ENCODE data around the gene DOLPP1.

Gene DOLPP1

DNA sequence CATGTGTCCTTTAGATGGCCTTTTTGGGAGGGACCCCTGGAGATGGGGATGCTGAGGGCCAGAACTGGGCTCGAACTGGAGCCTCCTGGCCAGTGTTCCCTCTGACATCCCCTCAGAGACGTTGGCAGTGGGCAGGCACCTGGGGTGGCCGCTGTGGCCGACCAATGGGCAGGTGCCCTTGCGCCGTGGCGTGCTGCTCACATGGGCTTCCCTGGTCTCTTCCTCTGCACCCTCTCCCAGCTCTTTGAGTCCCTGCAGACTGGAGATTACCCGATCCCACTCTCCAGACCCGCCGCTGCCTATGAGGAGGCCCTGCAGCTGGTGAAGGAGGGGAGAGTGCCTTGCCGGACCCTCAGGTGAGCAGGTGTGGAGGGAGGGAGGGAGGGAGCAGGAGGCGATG lies 19.9 kb upstream of the DOLPP1 start:
- in situ Hi-C loops (cut with HindIII; ENCODE audit: low sequenced_read_pairs): no loop called here

GRCh38 chr9:129063061-129063460 lies 17.9 kb upstream of the DOLPP1 start:
- in situ Hi-C loops (cut with HindIII; ENCODE audit: low sequenced_read_pairs): no loop called here

DNA sequence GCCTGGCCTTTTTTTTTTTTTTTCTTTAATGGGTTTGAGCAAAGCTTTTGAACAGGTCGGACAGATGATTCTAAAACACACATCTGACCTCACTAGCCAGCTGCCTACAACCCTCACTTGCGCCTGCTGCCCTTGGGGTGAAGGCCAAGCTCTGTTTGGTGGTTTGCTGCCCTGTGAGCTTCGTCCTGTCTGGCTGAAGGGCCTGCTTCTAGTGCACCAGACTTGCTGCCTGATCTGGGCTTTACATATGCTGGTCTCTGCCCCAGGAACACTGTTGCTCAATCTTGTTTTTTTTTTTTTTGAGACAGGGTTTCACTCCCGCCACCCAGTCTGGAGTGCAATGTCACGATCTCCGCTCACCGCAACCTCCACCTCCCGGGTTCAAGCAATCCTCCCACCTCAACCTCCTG lies 16.4 kb upstream of the DOLPP1 start:
- in situ Hi-C loops (cut with HindIII; ENCODE audit: low sequenced_read_pairs): no loop called here

- in situ Hi-C loops (cut with HindIII; ENCODE audit: low sequenced_read_pairs): no loop called here
Observed at GRCh38 chr9:129068110-129068509, 12.8 kb upstream of the DOLPP1 start.

GRCh38 chr9:129068990-129069861 lies 11.7 kb upstream of the DOLPP1 start:
- in situ Hi-C loops (cut with HindIII; ENCODE audit: low sequenced_read_pairs): no loop called here

- in situ Hi-C loops (cut with HindIII; ENCODE audit: low sequenced_read_pairs): no loop called here
Observed at GRCh38 chr9:129069862-129070641, 10.9 kb upstream of the DOLPP1 start.

DNA sequence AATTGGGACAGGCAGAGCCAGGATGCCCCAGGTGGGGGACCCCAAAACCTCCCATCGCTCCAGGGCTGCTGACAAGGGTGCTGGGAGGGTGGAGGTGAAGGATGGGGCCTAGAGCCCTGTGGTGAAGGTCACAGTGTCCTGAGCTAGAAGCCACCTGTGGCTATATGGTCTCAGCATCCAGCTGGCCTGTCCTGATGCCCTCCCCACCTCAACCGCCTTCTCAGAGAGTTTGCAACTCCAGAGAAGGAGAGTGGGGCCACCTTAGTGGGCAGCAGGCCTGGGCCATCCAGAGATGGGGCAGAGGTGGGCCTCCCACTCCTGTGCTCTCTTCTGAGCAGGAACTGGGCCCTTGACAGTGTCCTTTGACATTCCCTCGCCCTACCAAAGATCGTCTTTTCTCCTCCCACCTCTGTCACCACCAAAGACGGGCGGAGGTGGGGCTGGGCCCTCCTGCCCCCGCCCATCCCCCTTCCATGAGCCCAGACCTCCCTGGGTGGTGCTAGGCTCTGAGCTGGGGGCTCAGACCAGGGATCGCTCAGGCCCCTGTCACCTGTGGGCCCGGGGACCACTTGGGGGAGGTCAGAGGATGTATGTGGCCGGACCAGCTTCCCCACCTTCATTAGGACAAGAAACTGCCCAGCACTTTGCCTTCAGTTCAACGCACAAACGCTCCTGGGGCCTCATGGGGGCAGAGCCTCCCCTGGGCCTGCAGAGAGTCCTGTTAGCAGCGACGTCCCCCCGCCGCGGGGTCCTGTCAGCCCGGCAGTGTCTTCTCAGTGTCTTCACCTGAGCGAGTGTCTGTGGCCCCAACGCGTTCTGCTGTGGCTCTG lies 10.0 kb upstream of the DOLPP1 start:
- in situ Hi-C loops (cut with HindIII; ENCODE audit: low sequenced_read_pairs): no loop called here

GRCh38 chr9:129071526-129072126 lies 9.3 kb upstream of the DOLPP1 start:
- in situ Hi-C loops (cut with HindIII; ENCODE audit: low sequenced_read_pairs): no loop called here

DNA sequence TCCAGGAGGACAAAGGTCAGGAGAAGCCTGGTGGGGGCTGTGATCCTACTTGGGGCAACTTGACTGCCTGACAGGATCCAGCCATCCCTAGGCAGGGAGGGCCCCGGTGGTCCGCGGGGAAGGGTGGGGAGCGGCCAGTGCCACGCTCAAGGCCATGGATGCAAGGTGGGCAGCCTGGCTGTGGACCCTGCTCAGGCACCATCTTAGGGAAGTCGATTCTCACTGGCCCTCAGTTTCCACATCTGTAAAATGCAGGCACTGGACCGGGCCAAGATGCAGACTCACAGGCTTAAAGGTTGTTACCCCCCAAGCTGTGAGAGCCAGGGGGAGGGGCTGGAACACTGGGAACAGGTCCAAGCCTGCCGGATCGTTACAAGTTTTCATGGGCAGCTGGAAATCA lies 8.7 kb upstream of the DOLPP1 start:
- in situ Hi-C loops (cut with HindIII; ENCODE audit: low sequenced_read_pairs): no loop called here

DNA sequence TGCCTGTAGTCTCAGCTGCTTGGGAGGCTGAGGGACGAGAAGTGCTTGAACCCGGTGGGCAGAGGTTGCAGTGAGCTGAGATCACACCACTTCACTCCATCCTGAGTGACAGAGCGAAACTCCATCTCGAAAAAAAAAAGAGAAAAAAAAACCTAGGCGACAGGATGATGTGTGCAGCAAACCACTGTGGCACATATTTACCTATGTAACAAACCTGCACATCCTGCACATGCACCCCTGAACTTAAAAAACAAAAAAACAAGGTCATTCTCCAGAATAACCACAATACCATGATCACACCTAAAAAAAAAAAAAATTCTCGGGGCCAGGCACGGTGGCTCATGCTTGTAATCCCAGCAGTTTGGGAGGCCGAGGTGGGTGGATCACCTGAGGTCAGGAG lies 7.5 kb upstream of the DOLPP1 start:
- in situ Hi-C loops (cut with HindIII; ENCODE audit: low sequenced_read_pairs): no loop called here

DNA sequence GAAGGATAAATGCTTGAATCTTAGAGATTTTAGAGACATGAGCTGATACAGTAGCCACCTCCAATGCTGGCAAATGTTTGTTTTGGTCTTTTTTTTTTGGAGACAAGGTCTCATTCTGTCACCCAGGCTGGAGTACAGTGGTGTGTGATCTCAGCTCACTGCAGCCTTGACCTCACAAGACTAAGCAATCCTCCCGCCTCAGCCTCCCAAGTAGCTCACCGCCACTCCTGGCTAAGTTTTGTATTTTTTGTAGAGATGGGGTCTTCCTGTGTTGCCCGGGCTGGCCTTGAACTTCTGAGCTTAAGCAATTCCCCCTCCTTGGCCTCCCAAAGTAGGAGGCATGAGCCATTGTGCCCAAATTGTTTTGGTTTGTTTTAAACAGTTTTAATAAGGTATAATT lies 6.8 kb upstream of the DOLPP1 start:
- in situ Hi-C loops (cut with HindIII; ENCODE audit: low sequenced_read_pairs): no loop called here

- in situ Hi-C loops (cut with HindIII; ENCODE audit: low sequenced_read_pairs): no loop called here
Observed at GRCh38 chr9:129075996-129076639, 4.8 kb upstream of the DOLPP1 start.

GRCh38 chr9:129076640-129077037 lies 4.3 kb upstream of the DOLPP1 start:
- in situ Hi-C loops (cut with HindIII; ENCODE audit: low sequenced_read_pairs): no loop called here

- in situ Hi-C loops (cut with HindIII; ENCODE audit: low sequenced_read_pairs): no loop called here
Observed at GRCh38 chr9:129077236-129077635, 3.7 kb upstream of the DOLPP1 start.

GRCh38 chr9:129078691-129079503 lies 2.0 kb upstream of the DOLPP1 start:
- in situ Hi-C loops (cut with HindIII; ENCODE audit: low sequenced_read_pairs): no loop called here

GRCh38 chr9:129079829-129080228 lies 1.1 kb upstream of the DOLPP1 start:
- in situ Hi-C loops (cut with HindIII; ENCODE audit: low sequenced_read_pairs): loop anchor here (5.0 to 10.0 kb wide), 3 partner anchors 43 to 495 kb away; partner anchors contain the start of gene MIGA2

GRCh38 chr9:129080298-129080600 lies 662 bp upstream of the DOLPP1 start:
- in situ Hi-C loops (cut with HindIII; ENCODE audit: low sequenced_read_pairs): loop anchor here (5.0 to 10.0 kb wide), 3 partner anchors 43 to 495 kb away; partner anchors contain the start of gene MIGA2

- in situ Hi-C loops (cut with HindIII; ENCODE audit: low sequenced_read_pairs): loop anchor here (5.0 to 10.0 kb wide), 3 partner anchors 44 to 497 kb away; partner anchors contain the start of gene MIGA2
Observed at GRCh38 chr9:129081388-129081904, 535 bp downstream of the DOLPP1 start.

DNA sequence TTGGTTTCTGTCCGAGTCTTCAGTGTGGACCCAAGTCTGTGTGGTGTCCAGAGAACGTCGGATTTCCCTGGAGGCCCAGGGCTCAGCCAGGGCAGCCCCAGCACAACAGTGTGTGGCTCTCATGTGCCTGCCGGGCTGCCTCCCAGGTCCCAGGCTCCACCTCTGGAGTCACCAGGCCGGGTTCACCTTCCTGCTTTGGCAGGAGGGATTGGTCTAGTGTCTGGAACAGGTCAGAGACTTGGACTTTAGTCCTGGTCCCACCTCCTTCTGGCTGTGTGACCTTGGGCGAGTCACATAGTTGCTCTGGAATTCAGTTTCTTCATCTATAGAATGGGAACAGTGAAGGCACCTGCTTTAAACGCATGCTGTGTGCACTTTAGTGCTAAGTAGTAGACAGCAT lies 3.2 kb downstream of the DOLPP1 start:
- in situ Hi-C loops (cut with HindIII; ENCODE audit: low sequenced_read_pairs): loop anchor here (5.0 to 10.0 kb wide), 3 partner anchors 47 to 499 kb away; partner anchors contain the start of gene MIGA2
